ENCODE data around the gene CHAT.

Gene CHAT

DNA sequence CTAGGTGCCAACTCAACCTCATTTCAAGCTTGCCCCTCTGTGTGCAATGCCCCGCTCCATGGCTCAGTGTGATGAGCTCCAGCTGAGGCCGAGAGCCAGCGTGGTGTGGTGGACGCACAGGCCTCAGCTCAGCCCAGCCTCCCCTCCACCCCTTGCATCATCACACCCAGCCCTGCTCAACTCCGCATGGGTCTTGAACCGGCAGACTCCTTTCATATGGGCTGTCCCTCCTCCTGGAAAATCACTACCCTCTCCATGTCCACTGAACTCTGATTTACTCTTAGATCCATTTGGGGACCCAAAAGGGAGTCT lies 20.3 kb upstream of the CHAT start:
- TF ChIP-seq ZFX (IDR thresholded peaks at IDR 0.05): no peak
- TF ChIP-seq, protein P1, sequence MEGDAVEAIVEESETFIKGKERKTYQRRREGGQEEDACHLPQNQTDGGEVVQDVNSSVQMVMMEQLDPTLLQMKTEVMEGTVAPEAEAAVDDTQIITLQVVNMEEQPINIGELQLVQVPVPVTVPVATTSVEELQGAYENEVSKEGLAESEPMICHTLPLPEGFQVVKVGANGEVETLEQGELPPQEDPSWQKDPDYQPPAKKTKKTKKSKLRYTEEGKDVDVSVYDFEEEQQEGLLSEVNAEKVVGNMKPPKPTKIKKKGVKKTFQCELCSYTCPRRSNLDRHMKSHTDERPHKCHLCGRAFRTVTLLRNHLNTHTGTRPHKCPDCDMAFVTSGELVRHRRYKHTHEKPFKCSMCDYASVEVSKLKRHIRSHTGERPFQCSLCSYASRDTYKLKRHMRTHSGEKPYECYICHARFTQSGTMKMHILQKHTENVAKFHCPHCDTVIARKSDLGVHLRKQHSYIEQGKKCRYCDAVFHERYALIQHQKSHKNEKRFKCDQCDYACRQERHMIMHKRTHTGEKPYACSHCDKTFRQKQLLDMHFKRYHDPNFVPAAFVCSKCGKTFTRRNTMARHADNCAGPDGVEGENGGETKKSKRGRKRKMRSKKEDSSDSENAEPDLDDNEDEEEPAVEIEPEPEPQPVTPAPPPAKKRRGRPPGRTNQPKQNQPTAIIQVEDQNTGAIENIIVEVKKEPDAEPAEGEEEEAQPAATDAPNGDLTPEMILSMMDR (conservative IDR thresholded peaks at IDR 0.05): no peak
- no peak overlapping the region for H3K27ac ChIP-seq

DNA sequence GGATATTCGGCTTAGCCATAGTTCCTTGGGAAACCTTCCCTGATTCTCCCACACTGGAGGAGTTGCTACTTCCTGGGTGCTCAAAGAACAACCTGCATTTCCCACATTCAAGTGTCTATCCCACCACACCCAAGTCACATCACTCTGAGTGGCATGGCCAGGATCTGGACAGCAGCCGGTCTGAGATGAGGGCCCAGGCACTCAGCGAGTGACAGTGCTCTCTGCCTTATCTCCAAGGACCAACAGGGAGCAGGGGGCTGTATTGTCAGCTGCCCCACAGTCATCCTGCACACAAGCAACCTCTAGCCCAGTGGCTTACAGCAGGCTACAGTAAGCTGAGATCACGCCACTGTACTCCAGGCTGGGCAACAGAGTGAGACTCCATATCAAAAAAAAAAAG lies 19.8 kb upstream of the CHAT start:
- no peak for TF ChIP-seq ZFX (IDR thresholded peaks at IDR 0.05)
- TF ChIP-seq, protein P1 (conservative IDR thresholded peaks at IDR 0.05): no peak
- H3K27ac ChIP-seq: no peak overlapping the region

DNA sequence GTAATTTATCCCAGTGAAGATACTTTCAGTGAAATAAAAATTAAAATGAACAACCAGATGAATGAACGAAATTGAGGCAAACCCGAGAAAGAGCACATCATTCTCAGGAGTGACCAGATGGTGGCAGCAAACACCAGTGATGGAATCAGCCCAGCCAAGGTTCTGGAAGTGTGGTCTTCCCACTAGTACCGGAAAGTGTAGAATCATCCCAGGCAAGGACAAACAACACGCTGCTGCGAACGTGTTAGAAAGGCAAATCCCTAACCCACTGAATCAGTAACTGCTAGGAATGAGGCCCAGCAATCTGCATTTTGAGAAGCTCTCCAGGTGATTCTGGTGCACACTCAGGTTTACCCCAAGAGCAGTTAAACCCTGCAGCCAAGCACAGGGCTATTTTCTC lies 19.2 kb upstream of the CHAT start:
- TF ChIP-seq, protein P1 (conservative IDR thresholded peaks at IDR 0.05): peak; percentile 92
- no peak for TF ChIP-seq ZFX (IDR thresholded peaks at IDR 0.05)
- H3K27ac ChIP-seq: no peak overlapping the region

- TF ChIP-seq, protein P1 (conservative IDR thresholded peaks at IDR 0.05): no peak
- no peak for TF ChIP-seq ZFX (IDR thresholded peaks at IDR 0.05)
- no peak overlapping the region for H3K27ac ChIP-seq
Measured at GRCh38 chr10:49595003-49595712, 18.7 kb upstream of the CHAT start.

GRCh38 chr10:49595713-49596492 lies 17.9 kb upstream of the CHAT start:
- TF ChIP-seq, protein P1 (conservative IDR thresholded peaks at IDR 0.05): no peak
- no peak for TF ChIP-seq ZFX (IDR thresholded peaks at IDR 0.05)
- no peak overlapping the region for H3K27ac ChIP-seq

DNA sequence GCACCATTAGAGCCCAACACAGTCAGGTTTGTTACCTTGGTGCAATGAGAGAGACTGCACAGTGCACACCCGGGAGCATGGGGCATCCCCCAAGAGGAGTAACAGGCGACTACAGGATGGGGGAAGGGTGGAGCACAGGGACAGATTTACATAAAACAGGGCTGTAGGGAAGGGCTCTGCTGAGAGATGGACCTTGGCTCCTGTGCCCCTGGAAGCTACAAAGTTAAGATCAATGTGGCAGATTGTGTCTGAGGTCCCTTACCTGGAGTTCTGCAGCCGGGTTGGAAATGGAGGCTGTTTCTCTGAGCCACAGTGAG lies 17.4 kb upstream of the CHAT start:
- TF ChIP-seq, protein P1 (conservative IDR thresholded peaks at IDR 0.05): no peak
- no peak for TF ChIP-seq ZFX (IDR thresholded peaks at IDR 0.05)
- H3K27ac ChIP-seq: no peak overlapping the region

GRCh38 chr10:49596836-49597235 lies 17.0 kb upstream of the CHAT start:
- no peak for TF ChIP-seq ZFX (IDR thresholded peaks at IDR 0.05)
- TF ChIP-seq, protein P1 (conservative IDR thresholded peaks at IDR 0.05): no peak
- no peak overlapping the region for H3K27ac ChIP-seq

Measured in C4-2B (cell line).